Peyer's patch (tissue), 4 donors: ENCODE results near the gene IRX5. TPM values are rescaled to one million over a fixed set of nuclear protein-coding genes. Genes with fewer than 3 reads are reported as not detected.

Experiments used
- DNase-seq, 3 donors: peaks; one replicate each; pipeline ENCODE4 v3.0.0-alpha.2; 2017 to 2019
- H3K27ac ChIP-seq, 4 donors: fragments of 200-600 bp; sonication (generic); one replicate each; pipeline ENCODE4 v1.5.1; 2016 to 2019
- H3K27me3 ChIP-seq, 2 donors: fragments of 200-600 bp; sonication (generic); one replicate each; pipeline ENCODE4 v1.5.1; 2019
- H3K36me3 ChIP-seq, 3 donors: fragments of 200-600 bp; sonication (generic); one replicate each; pipeline ENCODE4 v1.5.1; 2016 to 2019
- H3K4me1 ChIP-seq, 4 donors: fragments of 200-600 bp; sonication (generic); one replicate each; pipeline ENCODE4 v1.5.1; 2016 to 2019
- H3K4me3 ChIP-seq, 4 donors: fragments of 200-600 bp; sonication (generic); 1 replicate in 3 of 4; 2 replicates in 1 of 4; pipeline ENCODE4 v1.5.1; 2016 to 2019; ENCODE audit warnings: mild to moderate bottlenecking in 1 of 4
- H3K9me3 ChIP-seq, 4 donors: fragments of 200-600 bp; sonication (generic); one replicate each; pipeline ENCODE4 v1.5.1; 2016 to 2019; ENCODE audit warnings: mild to moderate bottlenecking in 1 of 4
- POLR2A ChIP-seq, 2 donors: fragments of 450-650 bp; IDR thresholded peaks; one replicate each; pipeline ENCODE4 v1.5.1; 2017; ENCODE audit warnings: antibody characterized with exemption in 2 of 2, mild to moderate bottlenecking in 2 of 2, moderate library complexity in 2 of 2
- total RNA-seq, 4 donors: library from RNA; depleted of rRNA; stranded (reverse); fragments of >200 nt; gene quantifications; one replicate each; pipeline ENCODE4 v1.1.0, GENCODE V29; 2016
- TF ChIP-seq, protein P1 (sequence below), 6 experiments: fragments of 450-650 bp in 4 of 6; fragments of 200-600 bp in 2 of 6; sonication (generic) in 1 of 6; IDR thresholded peaks; one replicate each; pipeline ENCODE4 v1.5.1; 2017 to 2019; ENCODE audit warnings: antibody characterized with exemption in 6 of 6, mild to moderate bottlenecking in 3 of 6, moderate library complexity in 1 of 6

IRX5 gene
- total RNA-seq: not detected

DNA sequence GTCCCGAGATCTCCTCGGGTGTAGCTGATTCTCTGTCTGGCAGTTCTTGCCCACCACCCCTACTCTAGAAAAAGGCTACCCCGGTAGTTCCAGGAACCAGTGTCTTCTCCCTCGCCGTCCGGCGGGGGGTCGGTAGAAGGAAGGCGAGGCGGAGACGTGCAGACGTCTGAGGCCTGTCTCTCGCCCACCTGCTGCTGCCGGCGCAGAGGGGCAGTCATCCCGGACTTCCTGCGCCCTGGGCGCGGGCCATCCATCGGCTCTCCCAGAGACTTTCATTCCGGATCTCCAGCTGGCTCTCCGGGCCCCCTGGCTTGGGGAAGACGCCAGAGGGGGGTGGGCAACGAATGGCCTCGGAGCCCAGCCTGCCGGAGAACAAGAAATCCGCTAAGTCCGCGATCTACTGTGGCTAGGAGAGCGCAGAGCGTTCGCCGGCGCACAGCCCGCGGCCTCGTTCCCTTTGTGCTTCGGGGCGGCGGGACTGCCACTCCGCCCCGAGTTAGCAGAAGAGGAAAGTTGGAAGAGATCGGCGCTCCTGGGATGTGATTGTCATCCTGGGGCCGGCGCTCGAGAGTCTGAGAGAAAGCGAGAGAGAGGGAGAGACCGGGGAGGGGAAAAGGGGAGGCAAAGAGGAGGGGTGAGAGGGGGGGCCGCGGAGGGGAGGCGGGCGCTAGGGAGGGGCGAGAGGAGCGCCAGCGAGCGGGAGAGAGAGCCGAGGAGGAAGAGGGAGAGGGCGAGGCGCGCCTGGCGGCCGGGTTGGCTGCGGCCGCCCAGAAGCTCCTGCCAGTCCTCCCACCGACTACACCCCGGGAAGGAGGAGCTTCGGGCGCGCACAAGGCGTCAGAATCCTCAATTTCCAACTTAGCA, at the start of gene IRX5:
Gene IRX5, plus strand, starts transcription at position 861 of the 864 bp plus-strand sequence. CDS start 334 bp downstream, outside the sequence.
- Histone ChIP-seq H3K27me3 (peaks cover 0 to 50% of the 10 kb centered on the region in 2 donors), H3K4me3 (peak within 1 kb of the TSS; percentile 28 to 69 (median 58)), H3K4me1 (peaks cover 3 to 37% (median 5%) of the 10 kb centered on the region in 4 donors), H3K9me3 (peaks cover 0 to 10% (median 0%) of the 10 kb centered on the region in 4 donors), H3K36me3 (no peaks in the 10 kb centered on the region), H3K27ac (peak within 1 kb of the TSS in 1 of 4 donors; percentile 10)
- TF ChIP-seq, protein P1, sequence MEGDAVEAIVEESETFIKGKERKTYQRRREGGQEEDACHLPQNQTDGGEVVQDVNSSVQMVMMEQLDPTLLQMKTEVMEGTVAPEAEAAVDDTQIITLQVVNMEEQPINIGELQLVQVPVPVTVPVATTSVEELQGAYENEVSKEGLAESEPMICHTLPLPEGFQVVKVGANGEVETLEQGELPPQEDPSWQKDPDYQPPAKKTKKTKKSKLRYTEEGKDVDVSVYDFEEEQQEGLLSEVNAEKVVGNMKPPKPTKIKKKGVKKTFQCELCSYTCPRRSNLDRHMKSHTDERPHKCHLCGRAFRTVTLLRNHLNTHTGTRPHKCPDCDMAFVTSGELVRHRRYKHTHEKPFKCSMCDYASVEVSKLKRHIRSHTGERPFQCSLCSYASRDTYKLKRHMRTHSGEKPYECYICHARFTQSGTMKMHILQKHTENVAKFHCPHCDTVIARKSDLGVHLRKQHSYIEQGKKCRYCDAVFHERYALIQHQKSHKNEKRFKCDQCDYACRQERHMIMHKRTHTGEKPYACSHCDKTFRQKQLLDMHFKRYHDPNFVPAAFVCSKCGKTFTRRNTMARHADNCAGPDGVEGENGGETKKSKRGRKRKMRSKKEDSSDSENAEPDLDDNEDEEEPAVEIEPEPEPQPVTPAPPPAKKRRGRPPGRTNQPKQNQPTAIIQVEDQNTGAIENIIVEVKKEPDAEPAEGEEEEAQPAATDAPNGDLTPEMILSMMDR (IDR thresholded peaks at IDR 0.05): no peak
- TF ChIP-seq POLR2A (IDR thresholded peaks at IDR 0.05): no peak
- DNase-seq: peak; percentile 20 to 74 (median 65)

DNA sequence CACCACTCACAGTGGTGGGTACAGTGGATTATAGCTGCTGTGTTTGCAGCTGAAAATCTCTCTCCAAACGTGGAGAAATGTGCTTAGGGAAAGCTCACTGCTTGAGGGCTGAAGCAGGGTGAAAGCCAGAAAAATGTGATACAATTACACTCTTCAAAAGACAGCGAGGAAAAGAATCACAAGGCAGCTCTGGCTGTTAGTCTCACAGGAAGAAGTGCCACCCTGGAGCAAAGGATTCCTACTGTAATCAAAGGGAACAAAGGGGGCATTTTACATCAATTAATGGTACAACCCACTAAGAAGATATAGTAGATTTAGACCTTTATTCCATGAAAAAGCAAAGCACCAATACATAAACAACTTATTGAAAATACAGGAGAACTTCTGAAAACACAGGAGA, 48.1 kb upstream of the IRX5 start:
- Histone ChIP-seq H3K9me3 (no peaks in the 10 kb centered on the region), H3K4me3 (no peak overlapping the region), H3K27me3 (no peaks in the 10 kb centered on the region), H3K27ac (no peak overlapping the region), H3K4me1 (no peaks in the 10 kb centered on the region), H3K36me3 (no peaks in the 10 kb centered on the region)
- TF ChIP-seq POLR2A (IDR thresholded peaks at IDR 0.05): no peak
- TF ChIP-seq, protein P1 (IDR thresholded peaks at IDR 0.05): no peak
- no peak for DNase-seq

DNA sequence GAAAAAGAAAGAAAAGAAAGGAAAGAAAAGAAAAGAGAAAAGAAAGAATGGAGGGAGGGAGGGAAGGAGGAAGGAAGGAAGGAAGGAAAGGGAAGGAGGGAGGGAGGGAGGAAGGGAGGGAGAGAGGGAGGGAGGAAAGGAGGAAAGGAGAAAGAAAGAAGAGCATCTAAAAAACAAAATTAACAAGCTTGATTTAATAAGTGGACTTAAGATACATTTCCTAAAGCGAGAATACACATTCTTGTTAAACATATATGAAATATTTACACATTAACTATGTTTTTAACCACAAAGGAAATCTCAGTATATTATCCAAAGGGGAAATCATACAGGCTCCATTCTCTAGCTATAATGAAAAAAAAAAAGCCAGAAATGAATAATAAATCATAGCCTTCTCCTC, 47.3 kb upstream of the IRX5 start:
- TF ChIP-seq, protein P1 (IDR thresholded peaks at IDR 0.05): no peak
- TF ChIP-seq POLR2A (IDR thresholded peaks at IDR 0.05): no peak
- Histone ChIP-seq H3K27ac (no peak overlapping the region), H3K4me3 (no peak overlapping the region), H3K27me3 (no peaks in the 10 kb centered on the region), H3K36me3 (no peaks in the 10 kb centered on the region), H3K9me3 (no peaks in the 10 kb centered on the region), H3K4me1 (no peaks in the 10 kb centered on the region)
- no peak for DNase-seq

DNA sequence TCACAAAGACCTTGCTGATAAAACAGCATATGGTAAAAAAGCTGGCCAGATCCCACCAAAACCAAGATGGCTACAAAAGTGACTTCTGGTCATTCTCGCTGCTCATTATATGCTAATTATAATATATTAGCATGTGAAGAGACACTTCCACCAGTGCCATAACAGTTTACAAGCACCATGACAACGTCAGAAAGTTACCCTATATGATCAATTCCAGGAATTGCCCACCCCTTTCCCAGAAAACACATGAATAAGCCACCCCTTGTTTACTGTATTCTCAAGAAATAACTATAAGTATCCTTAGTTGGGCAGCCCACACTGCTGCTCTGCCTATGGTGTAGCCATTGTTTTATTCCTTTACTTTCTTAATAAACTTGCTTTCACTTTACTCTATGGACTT, 44.6 kb upstream of the IRX5 start:
- TF ChIP-seq POLR2A (IDR thresholded peaks at IDR 0.05): no peak
- TF ChIP-seq, protein P1 (IDR thresholded peaks at IDR 0.05): no peak
- Histone ChIP-seq H3K9me3 (no peaks in the 10 kb centered on the region), H3K27ac (no peak overlapping the region), H3K36me3 (no peaks in the 10 kb centered on the region), H3K4me3 (no peak overlapping the region), H3K4me1 (no peaks in the 10 kb centered on the region), H3K27me3 (no peaks in the 10 kb centered on the region)
- no peak for DNase-seq

DNA sequence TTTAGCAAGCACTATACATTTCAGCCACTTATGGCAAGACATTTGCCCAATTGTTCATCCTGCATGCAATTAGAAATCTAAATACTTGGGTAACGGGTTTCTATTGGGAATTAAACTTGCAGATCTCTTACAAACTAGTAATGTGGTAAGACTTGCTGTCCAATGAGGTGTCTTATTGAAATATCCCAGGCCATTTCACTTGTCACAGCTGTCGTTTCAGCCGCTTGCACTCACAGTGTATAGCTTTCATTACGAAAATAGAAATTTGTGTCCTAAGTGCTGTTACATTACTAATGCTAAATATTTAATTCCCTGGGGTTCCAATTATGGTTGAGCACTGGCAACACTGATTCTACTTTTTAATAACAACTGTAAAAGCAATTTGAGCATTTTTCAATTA, 40.3 kb upstream of the IRX5 start:
- no peaks in the 10 kb centered on the region for H3K27me3 ChIP-seq
- H3K4me1 ChIP-seq: no peaks in the 10 kb centered on the region
- no peaks in the 10 kb centered on the region for H3K9me3 ChIP-seq
- H3K36me3 ChIP-seq: no peaks in the 10 kb centered on the region
- H3K4me3 ChIP-seq: no peak overlapping the region
- no peak overlapping the region for H3K27ac ChIP-seq
- TF ChIP-seq POLR2A (IDR thresholded peaks at IDR 0.05): no peak
- TF ChIP-seq, protein P1 (IDR thresholded peaks at IDR 0.05): no peak
- DNase-seq: no peak
